ENCODE results near the gene ZNF672.
"Not testable (repeated sequence)": the region's sequence is repeated elsewhere in the genome, so short reads cannot be mapped to it uniquely, and the experiment has no call there.

GRCh38 chr1:248794663-248795062, 43.4 kb upstream of the ZNF672 start:
- not testable (repeated sequence) for TF ChIP-seq CTCF, POLR2A (IDR thresholded peaks at IDR 0.05)

Data from uterus (tissue), 2 donors.